HG03045 (cell line): ENCODE data around the gene KPNB1.

ENCODE experiments used
- ATAC-seq: cut with Tn5 transposase; IDR thresholded peaks from one replicate; pipeline ENCODE4 v1.9.1; 2021; ENCODE audit warnings: mild to moderate bottlenecking, moderate library complexity; ENCODE audit not compliant: unreplicated experiment

The KPNB1 gene

DNA sequence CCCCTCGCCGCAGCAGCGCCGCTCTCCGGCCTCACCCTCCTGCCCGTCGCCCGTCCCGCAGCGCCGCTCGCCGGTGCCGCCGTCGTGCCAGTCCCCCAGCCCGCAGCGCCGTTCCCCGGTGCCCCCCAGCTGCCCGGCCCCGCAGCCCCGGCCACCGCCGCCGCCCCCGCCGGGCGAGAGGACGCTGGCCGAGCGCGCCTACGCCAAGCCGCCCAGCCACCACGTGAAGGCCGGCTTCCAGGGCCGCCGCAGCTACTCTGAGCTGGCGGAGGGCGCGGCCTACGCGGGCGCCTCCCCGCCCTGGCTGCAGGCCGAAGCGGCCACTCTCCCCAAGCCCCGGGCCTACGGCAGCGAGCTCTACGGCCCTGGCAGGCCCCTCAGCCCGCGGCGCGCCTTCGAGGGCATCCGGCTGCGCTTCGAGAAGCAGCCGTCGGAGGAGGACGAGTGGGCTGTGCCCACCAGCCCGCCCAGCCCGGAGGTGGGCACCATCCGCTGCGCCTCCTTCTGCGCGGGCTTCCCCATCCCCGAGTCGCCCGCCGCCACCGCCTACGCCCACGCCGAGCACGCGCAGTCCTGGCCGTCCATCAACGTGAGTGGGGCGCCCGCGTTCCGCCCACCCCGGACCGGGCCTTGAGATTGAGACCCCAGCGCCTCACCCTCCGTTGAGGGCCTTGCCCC is 59.3 kb downstream of the KPNB1 start:
- ATAC-seq, result no peak

DNA sequence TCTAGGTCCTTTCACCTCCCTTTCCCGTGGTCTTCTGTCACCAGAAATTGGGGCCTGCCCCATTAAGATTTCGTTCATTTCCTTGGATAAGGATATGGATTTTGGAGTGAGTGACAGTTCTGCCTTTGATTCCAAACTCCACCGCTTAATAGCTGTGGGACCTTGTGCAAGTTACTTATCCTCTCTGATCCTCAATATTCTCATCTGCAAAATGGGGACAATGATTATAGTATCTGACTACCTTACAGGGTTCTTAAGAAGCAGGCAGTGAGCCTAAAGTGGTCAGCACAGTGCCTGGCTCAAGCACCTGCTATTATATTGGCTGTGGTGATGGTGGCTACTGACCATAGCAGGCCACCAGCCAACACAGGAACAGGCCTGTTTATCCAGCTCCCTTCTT is 59.9 kb downstream of the KPNB1 start:
- no peak for ATAC-seq

DNA sequence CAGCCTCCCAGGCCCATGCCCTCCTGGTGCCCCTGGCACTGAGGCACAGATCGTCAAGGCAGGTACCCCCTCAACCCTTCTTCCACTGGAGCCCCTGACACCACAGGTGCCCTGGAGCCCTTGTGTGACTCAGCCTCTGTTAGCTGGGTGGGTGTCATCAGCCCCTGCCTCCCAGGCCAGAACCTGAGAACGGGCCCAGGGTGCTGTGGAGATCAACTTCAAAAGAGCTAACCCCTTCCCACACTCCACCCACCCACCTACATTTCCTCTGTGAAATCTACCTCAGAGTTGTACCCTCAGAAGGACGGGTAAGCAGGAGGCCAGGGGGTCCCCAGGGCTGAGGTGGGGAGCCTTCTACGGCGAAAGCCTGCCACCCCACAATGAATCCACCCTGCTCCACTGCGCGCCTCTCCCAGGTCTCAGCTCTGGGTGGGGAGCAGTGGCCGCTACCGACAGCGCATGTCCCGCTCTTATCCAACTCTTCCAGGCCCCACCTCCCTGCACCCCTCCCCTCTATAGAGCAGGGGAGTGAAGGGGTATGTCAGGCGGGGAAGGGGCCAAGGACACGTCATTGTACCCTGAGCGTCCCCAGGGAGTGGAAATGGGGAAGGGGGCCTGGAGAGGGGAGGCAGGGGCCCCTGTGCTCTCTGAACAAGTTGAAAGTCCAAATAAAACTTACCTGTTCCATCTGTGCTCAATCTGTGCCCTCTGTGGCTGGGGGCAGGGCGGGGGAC is 61.8 kb downstream of the KPNB1 start:
- no peak for ATAC-seq

DNA sequence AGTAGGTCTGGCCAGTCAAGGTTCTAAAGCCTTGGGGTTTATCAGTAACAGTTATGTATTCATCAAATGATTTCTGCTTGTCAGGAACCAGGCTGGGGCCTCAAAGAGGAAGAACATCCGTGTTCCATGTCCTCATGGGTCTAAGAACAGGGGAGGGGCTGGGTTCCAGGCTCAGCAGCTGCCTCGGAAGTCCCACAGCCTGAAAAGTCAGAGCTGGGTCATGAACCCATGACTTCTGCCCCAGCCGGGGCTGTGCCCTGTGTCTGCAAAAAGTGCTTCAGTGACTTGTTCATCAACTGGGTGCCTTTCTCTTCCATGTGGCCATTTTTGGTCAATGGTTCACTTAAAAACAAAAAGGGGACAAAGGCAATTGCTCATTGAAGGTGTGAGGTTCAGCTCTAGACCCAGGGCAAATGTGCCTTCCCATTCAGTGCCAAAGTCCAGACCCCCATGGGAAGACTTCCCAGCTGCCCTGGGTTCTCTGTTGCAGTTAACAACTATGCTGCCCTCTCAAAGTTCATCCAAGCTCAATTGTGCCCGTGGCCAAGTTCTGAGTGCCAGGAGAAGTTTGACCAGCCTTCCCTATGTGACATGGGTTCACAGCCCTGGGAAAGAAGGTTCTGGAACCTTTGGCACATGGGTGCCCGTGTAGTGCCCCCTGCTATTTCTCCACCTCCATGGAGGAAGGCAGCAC is 62.8 kb downstream of the KPNB1 start:
- no peak for ATAC-seq

DNA sequence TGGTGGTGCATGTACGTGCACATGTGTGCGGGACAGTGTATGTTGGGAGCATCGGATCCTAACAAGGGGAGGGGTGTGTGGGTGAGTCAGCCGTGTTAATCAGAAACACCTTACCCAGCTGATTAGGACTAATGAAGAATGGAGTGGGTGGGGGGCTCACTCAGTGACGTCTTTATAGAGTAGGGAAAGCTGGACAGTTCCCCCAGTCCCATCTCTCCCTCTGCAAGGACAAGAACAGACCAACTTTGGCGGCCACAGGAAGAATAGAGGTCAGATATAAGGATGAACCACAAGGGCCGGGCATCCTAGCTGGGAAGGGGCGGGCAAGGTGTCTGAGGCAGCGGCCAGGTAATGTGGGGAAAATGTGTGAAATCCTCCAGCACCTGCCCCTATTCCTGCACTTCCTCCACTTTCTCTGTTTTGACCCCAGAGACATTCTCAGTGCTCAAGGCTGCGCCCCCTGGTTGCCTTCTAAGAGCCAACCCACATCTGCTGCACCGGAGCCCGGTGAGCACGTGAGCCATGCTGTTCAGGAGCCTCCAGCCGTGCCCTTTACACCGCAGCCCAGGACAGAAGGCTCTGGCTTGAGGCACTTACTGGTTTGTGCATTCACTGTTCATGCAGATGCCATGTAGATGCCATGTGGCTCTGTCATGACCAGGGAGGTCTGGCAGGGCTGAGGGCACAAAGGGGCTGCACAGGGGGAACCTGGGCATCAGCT is 64.4 kb downstream of the KPNB1 start:
- ATAC-seq, result no peak

DNA sequence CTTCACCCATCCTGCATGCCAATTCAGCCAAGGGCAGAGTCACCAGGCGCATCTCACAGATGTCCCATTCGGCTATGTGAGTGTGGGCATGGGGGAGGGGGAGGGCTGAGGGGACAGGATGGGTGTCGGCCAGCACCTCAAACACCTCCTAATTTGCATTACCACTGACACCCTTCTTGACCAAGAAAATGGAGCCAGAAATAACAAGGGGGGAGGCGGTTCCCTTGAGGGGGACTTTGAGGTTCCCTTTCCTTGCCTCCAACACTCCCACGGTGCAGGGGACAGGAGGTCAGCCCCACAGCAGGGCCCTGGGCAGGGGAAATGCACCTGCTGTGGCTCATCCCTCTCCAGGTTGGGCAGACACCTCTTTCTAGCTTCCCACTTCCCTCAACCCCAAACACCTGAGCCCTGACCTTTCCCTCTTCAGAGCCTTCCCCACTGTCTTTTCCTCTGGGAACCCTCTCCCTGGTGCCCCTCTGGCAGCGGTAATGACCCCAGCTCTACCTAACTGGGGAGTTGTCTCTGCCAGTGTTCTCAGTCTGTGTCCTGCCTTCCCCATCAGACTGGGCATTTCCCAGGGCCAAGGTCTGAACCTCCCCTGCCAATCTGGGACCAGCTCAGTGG is 65.2 kb downstream of the KPNB1 start:
- ATAC-seq, result no peak

DNA sequence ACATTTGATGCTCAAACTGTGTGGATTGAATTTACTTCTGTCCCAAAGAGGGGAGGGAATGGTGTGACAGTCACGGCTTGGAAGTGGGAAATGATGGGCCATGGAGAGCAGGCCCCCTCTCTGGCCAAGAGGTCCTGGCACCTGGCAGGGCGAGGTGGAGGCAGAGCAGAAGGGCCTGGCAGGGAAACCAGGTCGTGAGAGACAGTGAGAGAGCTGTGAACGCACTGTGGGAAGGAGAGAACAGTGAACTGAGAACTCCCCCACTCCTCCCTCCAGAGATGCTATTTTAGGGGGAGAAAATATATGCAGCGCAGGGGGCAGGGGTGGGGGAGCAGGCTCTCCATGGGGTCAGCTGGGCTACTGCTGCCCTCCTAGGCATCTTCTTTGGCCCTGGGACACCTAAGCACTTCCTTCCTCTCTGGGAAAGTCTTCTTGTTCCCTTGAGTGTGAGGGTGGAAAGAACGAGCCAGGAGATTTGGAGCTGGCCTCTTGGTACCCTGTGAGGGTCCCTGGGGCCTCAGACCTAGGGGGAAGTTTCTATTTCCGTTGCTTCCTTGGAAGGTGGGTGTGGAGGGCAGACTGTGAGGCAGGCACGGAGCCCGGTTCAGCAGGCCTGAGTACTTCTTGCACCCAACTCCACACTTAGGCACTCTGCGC is 66.1 kb downstream of the KPNB1 start:
- no peak for ATAC-seq

DNA sequence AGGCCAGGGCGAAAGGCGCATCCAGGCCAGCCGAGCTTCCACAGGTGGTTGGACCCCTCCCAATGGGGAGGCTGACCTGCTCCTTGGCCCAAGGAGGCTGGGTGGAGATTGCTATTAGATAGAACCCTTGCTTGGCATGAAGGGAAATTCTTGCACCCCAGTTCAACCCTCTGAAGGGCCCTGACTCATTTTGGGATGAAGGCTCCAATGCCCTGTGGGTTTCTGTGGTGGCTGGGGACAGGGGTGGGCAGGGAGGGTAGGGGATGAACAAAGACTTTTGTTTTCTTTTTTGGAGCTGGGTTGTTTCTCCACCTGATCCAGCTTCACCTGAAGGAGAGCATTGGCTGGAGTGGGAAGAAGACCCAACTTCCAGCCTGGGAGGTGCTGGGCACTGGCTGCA is 66.7 kb downstream of the KPNB1 start:
- no peak for ATAC-seq

DNA sequence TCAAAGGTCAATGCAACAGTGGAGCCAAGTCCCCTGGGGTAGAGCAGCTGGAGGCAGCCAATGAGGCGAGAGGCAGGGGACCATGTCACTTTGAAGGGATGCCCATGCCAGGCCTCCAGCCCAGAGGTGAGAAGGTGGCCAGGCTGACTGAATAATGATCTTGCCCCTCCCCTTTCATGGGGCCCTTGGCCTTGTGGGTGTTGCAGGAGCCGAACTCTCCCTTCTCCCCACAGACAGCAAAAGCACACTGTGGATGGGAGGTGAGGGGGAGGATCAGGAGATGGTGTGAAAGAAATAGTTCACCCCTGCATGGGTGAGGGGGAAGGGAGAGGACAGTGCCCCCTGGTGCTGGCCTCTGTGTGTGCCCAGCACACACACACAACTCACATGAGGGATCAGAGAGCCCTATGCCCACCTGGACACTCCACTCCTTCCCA is 67.6 kb downstream of the KPNB1 start:
- no peak for ATAC-seq

DNA sequence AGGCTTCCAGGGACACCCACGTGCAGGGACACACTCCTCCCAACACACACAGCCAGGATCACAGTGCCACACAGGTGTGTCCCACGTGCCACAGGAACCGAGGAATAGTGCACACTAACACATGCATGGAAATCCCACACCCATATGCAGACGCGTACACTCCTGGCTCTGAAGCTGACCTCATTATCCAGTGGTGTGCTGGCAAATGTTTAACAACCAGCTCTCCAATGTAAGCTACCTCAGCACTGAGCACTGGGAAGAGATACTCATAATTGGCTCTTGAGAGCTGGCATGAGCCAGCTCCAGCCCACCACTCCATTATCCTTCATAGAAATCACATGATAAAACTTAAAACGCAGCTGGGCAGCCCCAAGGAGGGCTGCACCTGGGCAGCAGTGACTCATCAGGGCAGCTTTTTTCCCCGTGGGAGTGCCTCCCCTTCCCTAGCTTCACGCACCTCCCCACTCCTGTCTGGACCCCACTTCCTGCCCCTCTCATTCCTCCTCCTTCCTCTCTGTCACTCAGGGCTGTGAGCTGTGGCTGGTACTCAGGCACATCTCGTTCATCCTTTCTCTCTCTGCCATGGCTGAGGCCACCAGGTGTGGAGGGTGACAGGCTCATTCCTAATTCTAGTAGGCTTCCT is 68.4 kb downstream of the KPNB1 start:
- ATAC-seq, result no peak

DNA sequence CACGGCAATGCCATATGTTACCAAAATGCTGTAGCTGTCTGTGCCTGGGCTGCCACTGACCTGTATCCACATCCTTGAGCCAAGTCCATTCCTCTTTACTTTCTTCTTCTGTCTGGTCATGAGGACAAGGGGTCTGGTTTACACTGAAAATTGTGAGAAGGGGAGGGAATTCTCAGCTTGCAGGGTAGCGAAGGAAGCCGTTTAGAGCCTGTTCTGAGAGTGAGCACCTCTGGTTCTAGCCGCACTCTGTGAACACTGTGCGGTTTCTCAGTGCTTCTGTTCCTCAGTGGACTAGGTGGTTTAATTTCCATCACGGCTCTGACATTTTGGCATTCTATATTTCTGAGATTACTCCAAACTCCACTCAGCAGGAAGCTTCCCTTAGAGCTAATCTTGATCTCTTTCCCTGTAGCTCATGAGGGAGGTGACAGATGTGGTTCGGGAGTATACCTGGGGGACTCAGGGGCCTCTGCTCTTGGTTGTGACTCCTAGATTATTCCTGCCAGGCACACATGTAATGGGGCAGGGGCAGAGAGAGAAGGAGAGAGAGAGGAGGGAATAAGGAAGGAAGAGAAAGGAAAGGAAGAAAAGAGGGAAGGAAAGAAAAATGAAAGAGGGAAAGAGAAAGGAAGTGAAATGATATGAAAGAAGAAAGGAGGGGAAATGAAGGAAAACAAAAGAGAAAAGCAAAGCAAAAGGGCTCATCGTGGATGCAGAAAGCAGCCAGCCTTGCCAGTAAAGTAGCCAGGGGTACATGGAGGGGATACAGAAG is 69.1 kb downstream of the KPNB1 start:
- ATAC-seq, result no peak

DNA sequence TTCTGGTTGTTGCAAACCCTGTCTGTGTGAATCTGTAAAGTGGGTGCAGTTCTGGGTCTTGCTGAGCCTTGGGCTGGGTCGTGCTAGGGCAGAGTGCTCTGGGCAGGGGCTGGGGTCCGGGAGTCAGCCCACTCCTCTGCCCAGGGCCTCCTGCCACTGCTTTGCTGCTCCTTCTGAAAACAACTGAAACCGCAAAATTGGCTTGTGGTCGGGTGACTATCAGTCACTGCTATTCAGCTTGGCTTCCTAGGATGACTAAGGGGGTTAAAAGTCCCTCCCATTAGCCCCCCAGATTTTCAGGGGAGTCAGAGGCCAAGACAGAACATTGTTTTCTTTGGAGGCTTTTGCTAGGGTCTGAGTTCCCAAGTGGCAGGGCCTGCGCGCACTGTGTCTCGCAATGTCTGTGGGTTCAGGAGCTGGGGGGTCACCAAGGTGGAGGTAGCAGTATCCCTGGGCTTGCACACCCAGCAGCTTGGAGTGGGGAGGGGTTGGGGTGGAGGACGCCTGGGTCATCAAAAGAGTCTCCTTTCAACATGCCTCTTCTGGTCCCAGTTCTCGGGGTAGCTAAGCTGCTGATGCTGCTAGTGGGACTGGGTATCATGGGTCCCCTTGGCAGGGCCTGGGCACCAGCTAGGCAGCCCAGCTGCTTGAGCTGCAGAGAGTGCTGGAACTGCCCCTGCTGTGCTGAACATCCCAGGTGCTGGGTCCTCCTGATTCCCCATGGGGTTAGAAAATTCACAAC is 69.9 kb downstream of the KPNB1 start:
- no peak for ATAC-seq

DNA sequence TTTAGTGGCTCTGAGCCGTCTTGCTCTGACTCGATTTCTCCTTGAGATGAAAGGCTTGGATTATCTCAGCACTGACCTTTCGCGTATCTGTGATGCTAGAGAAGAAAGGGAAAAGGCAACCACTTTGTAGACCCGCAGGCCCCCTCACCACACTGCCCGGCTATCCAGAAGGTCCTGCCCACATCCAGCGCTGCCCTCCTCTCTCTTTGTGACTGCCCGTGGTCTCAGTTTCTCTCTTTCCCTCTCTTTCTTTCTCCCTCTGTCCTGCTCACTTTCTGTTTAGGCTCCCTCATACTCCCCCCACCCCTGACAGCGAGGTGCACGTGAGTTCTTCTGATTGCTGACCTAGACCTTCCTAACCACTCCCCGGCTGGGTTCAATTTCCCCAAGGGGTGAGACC is 70.5 kb downstream of the KPNB1 start:
- no peak for ATAC-seq

DNA sequence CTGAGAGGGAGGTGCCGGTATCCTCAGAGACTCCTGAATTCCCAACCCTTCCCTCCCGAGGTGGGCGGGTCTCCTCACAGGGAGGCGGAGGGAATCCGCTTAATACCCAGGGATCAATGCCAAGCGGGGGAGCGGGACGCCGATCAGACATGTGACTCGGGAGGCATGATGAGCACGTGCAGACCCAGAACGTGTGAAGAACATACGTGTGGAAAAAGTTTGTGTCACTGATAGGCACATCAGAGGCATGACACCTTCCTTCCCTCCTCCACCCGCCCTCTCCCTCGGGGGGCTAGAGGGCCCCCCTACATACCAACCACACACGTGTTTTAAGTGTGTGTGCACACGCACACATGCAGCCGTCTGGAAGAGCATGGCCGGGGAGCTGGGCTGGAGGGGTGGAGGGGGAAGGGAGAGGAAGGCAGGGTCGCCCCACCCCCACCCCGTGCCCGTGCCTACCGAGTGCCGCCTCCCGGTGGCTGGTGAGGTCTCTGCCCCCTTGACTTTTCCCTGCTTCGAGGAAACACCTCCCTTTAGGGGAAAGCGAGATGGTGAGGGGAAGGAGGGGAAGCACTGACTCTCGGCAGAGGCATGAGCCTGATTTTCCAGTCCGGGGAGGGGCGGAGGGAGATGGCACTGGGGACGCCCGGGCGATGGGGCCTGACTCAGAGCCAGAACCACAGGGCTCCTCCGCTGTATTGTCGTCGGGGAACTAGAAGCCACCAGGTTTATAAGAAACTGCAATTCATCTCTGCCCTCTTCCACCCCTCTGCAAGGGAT is 71.2 kb downstream of the KPNB1 start:
- no peak for ATAC-seq

DNA sequence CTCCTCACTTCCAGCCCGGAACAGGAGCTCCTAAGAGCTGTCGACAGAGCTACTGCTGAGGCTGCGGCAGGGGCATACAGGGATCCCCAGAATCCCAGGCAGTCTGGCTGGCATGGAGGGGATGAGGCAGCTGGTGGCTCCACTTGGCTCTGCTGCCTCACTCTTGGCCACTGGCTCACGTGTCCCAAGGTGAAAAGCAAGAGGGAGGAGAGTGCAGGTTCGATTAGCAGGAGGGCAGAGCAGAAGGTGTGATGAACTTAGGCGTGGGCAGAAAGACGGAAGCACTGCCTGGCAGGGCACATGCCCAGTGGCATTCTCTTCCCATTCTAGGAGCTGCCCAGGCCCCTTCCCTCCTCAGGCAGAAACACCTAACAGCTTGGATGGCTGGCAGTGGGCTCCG is 72.0 kb downstream of the KPNB1 start:
- no peak for ATAC-seq

DNA sequence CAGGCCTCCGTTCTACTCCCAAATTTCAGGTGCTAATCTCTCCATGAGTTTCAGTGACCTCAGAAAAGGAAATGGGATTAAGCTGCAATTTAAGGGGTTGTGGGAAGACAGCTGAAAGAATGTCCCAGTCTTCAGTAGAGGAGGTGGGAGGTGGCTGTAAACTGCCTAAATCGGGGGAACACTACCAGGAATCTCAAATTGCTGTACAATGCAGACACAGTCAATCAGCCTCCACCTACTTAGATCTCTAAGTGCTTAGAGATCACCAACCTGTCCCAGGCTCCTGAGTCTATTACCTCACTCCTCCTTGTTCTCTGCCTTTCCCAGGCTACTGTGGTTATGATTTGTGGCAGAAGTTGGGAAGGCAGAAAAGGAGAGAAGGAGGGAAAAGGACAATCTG is 75.0 kb downstream of the KPNB1 start:
- ATAC-seq, result no peak

DNA sequence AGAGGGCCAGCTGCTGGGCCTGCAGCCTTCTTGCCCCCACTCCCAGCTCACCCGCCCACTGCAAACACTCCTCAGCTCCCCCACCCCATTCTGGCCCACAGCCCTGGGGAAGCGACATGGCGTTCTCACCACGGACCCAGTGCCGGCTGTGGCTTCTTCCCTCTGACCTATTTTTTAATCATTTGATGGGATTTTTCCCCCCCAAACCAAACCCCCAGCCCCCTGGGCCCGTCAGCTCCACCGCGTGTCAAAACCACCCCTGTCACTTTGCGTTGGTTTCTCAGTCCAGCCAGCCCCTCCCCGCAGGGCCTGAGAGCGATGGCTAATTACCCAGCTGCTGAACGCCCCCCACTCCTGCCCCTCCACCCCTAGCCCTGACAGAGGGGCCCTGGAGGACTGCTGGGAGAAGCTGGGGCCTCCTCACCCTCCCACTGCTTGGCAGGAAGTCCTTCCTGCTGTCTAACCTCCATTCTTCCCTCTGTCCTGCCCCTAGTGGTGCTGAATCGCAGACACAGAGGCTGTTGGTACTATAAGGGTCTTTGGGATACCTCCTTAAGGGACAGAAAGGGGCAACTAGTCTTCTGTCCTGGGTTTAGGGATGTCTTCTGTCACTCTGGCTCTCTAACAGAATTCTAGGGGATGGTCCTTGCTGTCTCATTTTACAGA is 75.9 kb downstream of the KPNB1 start:
- no peak for ATAC-seq
